Astrocyte (in vitro differentiated cells and primary cell): ENCODE data around the gene UFD1. TPM values are rescaled to one million over a fixed set of nuclear protein-coding genes. Genes with fewer than 3 reads are reported as not detected.

Experiments used
- DNase-seq: peaks from one replicate; pipeline ENCODE4 v3.0.0-alpha.2; 2010; ENCODE audit warnings: low read depth
- FAIRE-seq: peaks from 2 replicates; lab custom pipeline; 2011; peaks lifted over from hg19 to GRCh38; lab: Jason Lieb, UNC
- H2AFZ ChIP-seq: 2 replicates; pipeline ENCODE4 v1.6.0; 2012; ENCODE audit warnings: low read depth, low read length, inconsistent platforms
- H3K27ac ChIP-seq: 2 replicates; pipeline ENCODE4 v1.5.1; 2011; ENCODE audit warnings: low read depth, low read length, inconsistent platforms
- H3K27me3 ChIP-seq: 2 replicates; pipeline ENCODE4 v1.6.0; 2011; ENCODE audit warnings: low read length, inconsistent platforms; ENCODE audit not compliant: insufficient read depth
- H3K36me3 ChIP-seq: 2 replicates; pipeline ENCODE4 v1.5.1; 2011; ENCODE audit warnings: low read length, inconsistent platforms; ENCODE audit not compliant: insufficient read depth
- H3K4me1 ChIP-seq: 2 replicates; pipeline ENCODE4 v1.5.1; 2011; ENCODE audit warnings: low read length, inconsistent platforms; ENCODE audit not compliant: insufficient read depth
- H3K4me2 ChIP-seq: 2 replicates; pipeline ENCODE4 v1.6.0; 2012; ENCODE audit warnings: low read length, inconsistent platforms
- H3K4me3 ChIP-seq: 2 replicates; pipeline ENCODE4 v1.5.1; 2011; ENCODE audit warnings: low read depth, mild to moderate bottlenecking, low read length, inconsistent platforms; ENCODE audit not compliant: insufficient read depth
- H3K79me2 ChIP-seq: 2 replicates; pipeline ENCODE4 v1.6.0; 2012; ENCODE audit warnings: mild to moderate bottlenecking, low read length, inconsistent platforms; ENCODE audit not compliant: insufficient read depth
- H3K9ac ChIP-seq: 2 replicates; pipeline ENCODE4 v1.6.0; 2012; ENCODE audit warnings: mild to moderate bottlenecking, low read length, inconsistent platforms
- H3K9me3 ChIP-seq: 2 replicates; pipeline ENCODE4 v1.5.1; 2012; ENCODE audit warnings: low read depth, mild to moderate bottlenecking, low read length, inconsistent platforms; ENCODE audit not compliant: insufficient read depth
- H4K20me1 ChIP-seq: 2 replicates; pipeline ENCODE4 v1.6.0; 2012; ENCODE audit warnings: low read length, inconsistent platforms; ENCODE audit not compliant: insufficient read depth
- H3K27ac Mint-ChIP-seq: one replicate; pipeline ENCODE4 v1.8.0; 2021; ENCODE audit warnings: mild to moderate bottlenecking, mixed read lengths; ENCODE audit not compliant: unreplicated experiment
- H3K27me3 Mint-ChIP-seq: one replicate; pipeline ENCODE4 v1.8.0; 2021; ENCODE audit warnings: low read depth, mixed read lengths; ENCODE audit not compliant: unreplicated experiment
- H3K36me3 Mint-ChIP-seq: one replicate; pipeline ENCODE4 v1.8.0; 2021; ENCODE audit warnings: low read depth, mixed read lengths; ENCODE audit not compliant: unreplicated experiment
- H3K4me1 Mint-ChIP-seq: one replicate; pipeline ENCODE4 v1.8.0; 2021; ENCODE audit warnings: low read depth, mixed read lengths; ENCODE audit not compliant: unreplicated experiment
- H3K4me3 Mint-ChIP-seq: one replicate; pipeline ENCODE4 v1.8.0; 2021; ENCODE audit warnings: mild to moderate bottlenecking, moderate library complexity, mixed read lengths; ENCODE audit not compliant: unreplicated experiment
- H3K9me3 Mint-ChIP-seq: one replicate; pipeline ENCODE4 v1.8.0; 2021; ENCODE audit warnings: mild to moderate bottlenecking, mixed read lengths; ENCODE audit not compliant: unreplicated experiment
- EZH2 ChIP-seq: IDR thresholded peaks from 2 replicates; pipeline ENCODE4 v1.6.1; 2012; ENCODE audit warnings: mild to moderate bottlenecking, low read length, inconsistent platforms; ENCODE audit not compliant: insufficient read depth
- total RNA-seq: library from RNA; stranded (reverse); gene quantifications from 2 replicates; pipeline ENCODE4 v1.2.1, GENCODE V29; 2021
- TF ChIP-seq, protein P1 (sequence below): IDR thresholded peaks from 2 replicates; pipeline ENCODE4 v1.5.1; 2011; ENCODE audit warnings: low read depth, mild to moderate bottlenecking, inconsistent platforms, low read length, moderate library complexity; ENCODE audit not compliant: insufficient read depth

UFD1 gene
- total RNA-seq, 1 donor from 2014 or later = 105 TPM

DNA sequence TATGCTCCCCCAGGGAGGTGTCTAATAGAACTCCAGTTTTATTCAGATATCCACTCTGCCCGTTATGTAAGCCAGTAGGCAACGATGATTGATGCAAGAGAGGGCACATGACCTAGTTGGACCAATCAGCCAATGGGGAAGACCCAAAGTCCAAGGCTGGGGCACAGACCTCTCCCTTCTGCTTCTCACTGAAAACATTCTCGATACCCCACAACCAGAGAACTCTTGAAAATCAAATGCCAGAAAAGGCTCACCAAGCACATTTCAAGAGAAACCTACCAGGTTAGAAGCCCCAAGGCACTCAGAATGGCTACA is 54.9 kb downstream of the UFD1 start:
- Histone ChIP-seq H3K27me3 (no peaks in the 10 kb centered on the region), H3K9me3 (no peaks in the 10 kb centered on the region), H3K4me2 (no peak overlapping the region), H3K36me3 (no peaks in the 10 kb centered on the region), H3K4me3 (no peak overlapping the region), H3K79me2 (peaks cover 99% of the 10 kb centered on the region), H3K27ac (no peak overlapping the region), H3K9ac (no peak overlapping the region), H3K4me1 (peaks cover 19% of the 10 kb centered on the region), H2AFZ (no peak overlapping the region), H4K20me1 (peaks cover 90% of the 10 kb centered on the region)
- Mint-ChIP-seq H3K4me1 (peaks cover 24% of the 10 kb centered on the region), H3K27ac (no peak overlapping the region), H3K4me3 (no peak overlapping the region), H3K27me3 (no peaks in the 10 kb centered on the region), H3K36me3 (peaks cover 8% of the 10 kb centered on the region), H3K9me3 (no peaks in the 10 kb centered on the region)
- FAIRE-seq (no peak), DNase-seq (no peak)
- TF ChIP-seq, protein P1, sequence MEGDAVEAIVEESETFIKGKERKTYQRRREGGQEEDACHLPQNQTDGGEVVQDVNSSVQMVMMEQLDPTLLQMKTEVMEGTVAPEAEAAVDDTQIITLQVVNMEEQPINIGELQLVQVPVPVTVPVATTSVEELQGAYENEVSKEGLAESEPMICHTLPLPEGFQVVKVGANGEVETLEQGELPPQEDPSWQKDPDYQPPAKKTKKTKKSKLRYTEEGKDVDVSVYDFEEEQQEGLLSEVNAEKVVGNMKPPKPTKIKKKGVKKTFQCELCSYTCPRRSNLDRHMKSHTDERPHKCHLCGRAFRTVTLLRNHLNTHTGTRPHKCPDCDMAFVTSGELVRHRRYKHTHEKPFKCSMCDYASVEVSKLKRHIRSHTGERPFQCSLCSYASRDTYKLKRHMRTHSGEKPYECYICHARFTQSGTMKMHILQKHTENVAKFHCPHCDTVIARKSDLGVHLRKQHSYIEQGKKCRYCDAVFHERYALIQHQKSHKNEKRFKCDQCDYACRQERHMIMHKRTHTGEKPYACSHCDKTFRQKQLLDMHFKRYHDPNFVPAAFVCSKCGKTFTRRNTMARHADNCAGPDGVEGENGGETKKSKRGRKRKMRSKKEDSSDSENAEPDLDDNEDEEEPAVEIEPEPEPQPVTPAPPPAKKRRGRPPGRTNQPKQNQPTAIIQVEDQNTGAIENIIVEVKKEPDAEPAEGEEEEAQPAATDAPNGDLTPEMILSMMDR = no peak
- no peak for TF ChIP-seq EZH2

DNA sequence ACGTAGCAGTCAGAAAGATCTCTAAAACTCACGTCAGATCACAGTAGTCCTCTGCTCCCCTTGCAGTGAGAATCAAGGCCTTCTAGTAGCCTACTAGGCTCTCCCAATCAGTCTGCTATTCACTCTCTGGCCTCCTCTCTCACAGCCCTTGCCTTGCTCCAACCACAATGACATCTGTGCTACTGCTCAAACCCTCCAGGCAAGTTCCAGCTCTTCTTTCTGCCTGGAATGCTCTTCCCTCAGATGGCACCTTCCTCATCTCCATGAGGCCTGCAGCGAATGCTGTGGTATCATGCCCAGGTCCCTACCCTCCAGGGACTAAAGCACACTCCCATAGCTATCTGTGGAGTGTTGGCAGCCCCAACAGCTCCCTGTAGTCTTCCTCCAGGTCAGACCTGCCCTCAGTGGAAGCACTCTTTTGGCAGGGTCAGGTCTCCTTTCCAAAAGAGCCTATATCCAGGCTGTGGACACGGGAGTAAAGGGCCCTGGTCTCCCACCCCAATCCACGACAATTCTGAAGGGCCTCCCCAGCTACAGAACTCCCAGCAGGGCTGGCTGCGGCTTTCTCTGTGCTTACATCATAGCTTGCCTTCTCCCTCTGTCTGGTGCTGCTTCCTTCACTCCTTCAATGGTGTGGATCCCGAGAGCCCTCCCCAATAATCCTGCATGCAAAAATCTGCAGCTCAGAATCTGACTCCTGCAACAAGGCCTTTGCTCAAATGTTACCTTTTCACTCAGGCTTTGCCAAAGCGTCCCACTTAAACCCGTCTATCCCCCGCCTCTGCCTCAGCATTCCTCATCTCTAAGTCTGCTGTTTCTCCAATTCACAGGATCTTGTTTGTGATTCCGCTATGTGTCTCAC is 56.3 kb downstream of the UFD1 start:
- peak overlapping the region; percentile 42 for H3K27ac Mint-ChIP-seq

More for the DNA sequence above, 56.3 kb downstream of the UFD1 start:
- Histone ChIP-seq H3K4me1 (peaks cover 15% of the 10 kb centered on the region), H3K9ac (peak overlapping the region; percentile 21), H3K27ac (peak overlapping the region; percentile 5), H3K4me3 (no peak overlapping the region), H3K4me2 (peak overlapping the region; percentile 59), H2AFZ (no peak overlapping the region), H3K79me2 (peaks cover 98% of the 10 kb centered on the region), H3K9me3 (no peaks in the 10 kb centered on the region), H4K20me1 (peaks cover 90% of the 10 kb centered on the region), H3K27me3 (no peaks in the 10 kb centered on the region), H3K36me3 (no peaks in the 10 kb centered on the region)
- Mint-ChIP-seq H3K36me3 (peaks cover 8% of the 10 kb centered on the region), H3K9me3 (no peaks in the 10 kb centered on the region), H3K27me3 (no peaks in the 10 kb centered on the region), H3K4me3 (peak overlapping the region; percentile 24), H3K4me1 (peaks cover 23% of the 10 kb centered on the region)
- no peak for FAIRE-seq
- DNase-seq = no peak
- TF ChIP-seq, protein P1 = no peak
- no peak for TF ChIP-seq EZH2
